Caco-2 (cell line): ENCODE data around the gene SPSB3. TPM values are rescaled to one million over a fixed set of nuclear protein-coding genes. Genes with fewer than 3 reads are reported as not detected.

Source experiments
- BruUV-seq: library from RNA; stranded (reverse); fragments of 400-500 nt; replicated peaks from 2 replicates; lab custom pipeline; 2021; lab: Mats Ljungman, UMichigan
- CTCF ChIA-PET: fragments of 300-600 bp; sonication (Branson Sonifier 250); formaldehyde crosslinking; loops from one replicate; lab custom pipeline; 2022; ENCODE audit warnings: antibody characterized with exemption; lab: Charles Lee
- POLR2A ChIA-PET: fragments of 300-600 bp; sonication (Branson Sonifier 250); formaldehyde crosslinking; loops from one replicate; lab custom pipeline; 2022; ENCODE audit warnings: antibody characterized with exemption; lab: Charles Lee
- DNase-seq, 2 experiments: peaks; one replicate each; pipeline versions ENCODE4 v3.0.0 to v3.0.0-alpha.2; 2020 to 2022
- H3K27me3 ChIP-seq: replicated peaks from 2 replicates; pipeline ENCODE4 v1.6.0; 2011; ENCODE audit warnings: low read length; ENCODE audit not compliant: control insufficient read depth, insufficient read depth
- H3K36me3 ChIP-seq: 2 replicates; pipeline ENCODE4 v1.5.1; 2011; ENCODE audit warnings: low read length; ENCODE audit not compliant: control insufficient read depth, insufficient read depth
- H3K4me1 ChIP-seq: fragments of 250-450 bp; sonication (Bioruptor Pico); 2 replicates; pipeline ENCODE4 v1.5.1; 2020; ENCODE audit warnings: mild to moderate bottlenecking
- H3K4me3 ChIP-seq: 2 replicates; pipeline ENCODE4 v1.5.1; 2011; ENCODE audit warnings: low read depth, mild to moderate bottlenecking, control low read depth, low read length
- H3K9me3 ChIP-seq: fragments of 250-450 bp; sonication (Bioruptor Pico); 2 replicates; pipeline ENCODE4 v1.5.1; 2020; ENCODE audit warnings: mild to moderate bottlenecking, moderate library complexity
- H3K27ac Mint-ChIP-seq: one replicate; pipeline ENCODE4 v1.8.0; 2022; ENCODE audit warnings: mixed read lengths; ENCODE audit not compliant: unreplicated experiment
- H3K27me3 Mint-ChIP-seq: one replicate; pipeline ENCODE4 v1.8.0; 2022; ENCODE audit warnings: mixed read lengths; ENCODE audit not compliant: insufficient read depth, unreplicated experiment
- H3K36me3 Mint-ChIP-seq: one replicate; pipeline ENCODE4 v1.8.0; 2022; ENCODE audit warnings: mild to moderate bottlenecking, mixed read lengths; ENCODE audit not compliant: insufficient read depth, unreplicated experiment
- H3K4me1 Mint-ChIP-seq: one replicate; pipeline ENCODE4 v1.8.0; 2022; ENCODE audit warnings: low read depth, mixed read lengths; ENCODE audit not compliant: unreplicated experiment
- H3K4me3 Mint-ChIP-seq: one replicate; pipeline ENCODE4 v1.8.0; 2022; ENCODE audit warnings: mild to moderate bottlenecking, moderate library complexity, mixed read lengths; ENCODE audit not compliant: unreplicated experiment
- H3K9me3 Mint-ChIP-seq: one replicate; pipeline ENCODE4 v1.8.0; 2022; ENCODE audit warnings: mixed read lengths; ENCODE audit not compliant: unreplicated experiment
- intact Hi-C: fragments of 100-400 bp; cut with micrococcal nuclease; formaldehyde crosslinking; loops from one replicate; pipeline ENCODE4 v1.10.0; 2022; ENCODE audit not compliant: unreplicated experiment
- total RNA-seq: library from RNA; stranded (reverse); gene quantifications from 2 replicates; pipeline ENCODE4 v1.2.3, GENCODE V29; 2022
- TF ChIP-seq, protein P1 (sequence below), 2 experiments: fragments of 200-600 bp in 1 of 2; IDR thresholded peaks; 1 replicate in 1 of 2; 2 replicates in 1 of 2; pipeline versions ENCODE4 v1.5.1 to v1.8.0; 2011 to 2022; ENCODE audit warnings: antibody characterized with exemption in 1 of 2, control low read depth in 1 of 2, inconsistent platforms in 1 of 2, low read depth in 1 of 2, low read length in 1 of 2, mild to moderate bottlenecking in 1 of 2, moderate library complexity in 1 of 2; ENCODE audit not compliant: insufficient read depth in 1 of 2, severe bottlenecking in 1 of 2, unreplicated experiment in 1 of 2

SPSB3 gene
- total RNA-seq, 1 experiment from 2014 or later, result 28.0 TPM

DNA sequence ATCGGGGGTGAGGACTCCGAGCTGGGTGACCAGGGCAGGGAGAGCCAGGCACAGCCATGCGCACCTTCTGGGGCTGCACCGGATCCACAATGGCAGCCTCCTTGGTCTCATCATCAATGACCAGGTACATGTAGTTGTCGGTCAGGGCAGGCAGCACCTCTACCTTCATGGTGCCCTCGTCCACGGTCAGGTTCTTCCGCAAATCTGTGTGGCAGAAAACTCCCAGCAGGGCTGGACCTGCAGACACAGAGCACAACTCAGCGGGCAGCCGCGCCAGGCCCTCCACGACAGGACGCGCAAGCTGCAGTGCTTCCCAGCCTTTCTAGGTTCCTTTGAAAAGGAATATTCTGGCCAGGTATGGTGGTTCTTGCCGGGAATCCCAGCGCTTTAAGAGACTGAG lies 40.4 kb upstream of the SPSB3 start:
- Mint-ChIP-seq H3K4me3 (no peak overlapping the region), H3K9me3 (no peaks in the 10 kb centered on the region), H3K27ac (no peak overlapping the region), H3K36me3 (peaks cover 14% of the 10 kb centered on the region), H3K4me1 (no peaks in the 10 kb centered on the region), H3K27me3 (no peaks in the 10 kb centered on the region)
- Histone ChIP-seq H3K36me3 (peaks cover 1% of the 10 kb centered on the region; the same call in 1 of the 2 replicates), H3K27me3 (no peaks in the 10 kb centered on the region), H3K9me3 (no peaks in the 10 kb centered on the region), H3K4me1 (no peaks in the 10 kb centered on the region), H3K4me3 (no peak overlapping the region)
- ChIA-PET CTCF (no interaction called here), POLR2A (no interaction called here)
- intact Hi-C loops, result loop anchor here (5.0 kb wide), 1 partner anchor 40 kb away; the partner anchor contains the start of genes NUBP2 and SPSB3
- TF ChIP-seq, protein P1, sequence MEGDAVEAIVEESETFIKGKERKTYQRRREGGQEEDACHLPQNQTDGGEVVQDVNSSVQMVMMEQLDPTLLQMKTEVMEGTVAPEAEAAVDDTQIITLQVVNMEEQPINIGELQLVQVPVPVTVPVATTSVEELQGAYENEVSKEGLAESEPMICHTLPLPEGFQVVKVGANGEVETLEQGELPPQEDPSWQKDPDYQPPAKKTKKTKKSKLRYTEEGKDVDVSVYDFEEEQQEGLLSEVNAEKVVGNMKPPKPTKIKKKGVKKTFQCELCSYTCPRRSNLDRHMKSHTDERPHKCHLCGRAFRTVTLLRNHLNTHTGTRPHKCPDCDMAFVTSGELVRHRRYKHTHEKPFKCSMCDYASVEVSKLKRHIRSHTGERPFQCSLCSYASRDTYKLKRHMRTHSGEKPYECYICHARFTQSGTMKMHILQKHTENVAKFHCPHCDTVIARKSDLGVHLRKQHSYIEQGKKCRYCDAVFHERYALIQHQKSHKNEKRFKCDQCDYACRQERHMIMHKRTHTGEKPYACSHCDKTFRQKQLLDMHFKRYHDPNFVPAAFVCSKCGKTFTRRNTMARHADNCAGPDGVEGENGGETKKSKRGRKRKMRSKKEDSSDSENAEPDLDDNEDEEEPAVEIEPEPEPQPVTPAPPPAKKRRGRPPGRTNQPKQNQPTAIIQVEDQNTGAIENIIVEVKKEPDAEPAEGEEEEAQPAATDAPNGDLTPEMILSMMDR (IDR thresholded peaks at IDR 0.05; ENCODE audit: insufficient read depth in 1 of 2, low read depth in 1 of 2, low read length in 1 of 2, severe bottlenecking in 1 of 2, unreplicated experiment in 1 of 2), result no peak
- peak in 1 of 2 experiments; percentile 16 for DNase-seq
- BruUV-seq, result no TSS peak

DNA sequence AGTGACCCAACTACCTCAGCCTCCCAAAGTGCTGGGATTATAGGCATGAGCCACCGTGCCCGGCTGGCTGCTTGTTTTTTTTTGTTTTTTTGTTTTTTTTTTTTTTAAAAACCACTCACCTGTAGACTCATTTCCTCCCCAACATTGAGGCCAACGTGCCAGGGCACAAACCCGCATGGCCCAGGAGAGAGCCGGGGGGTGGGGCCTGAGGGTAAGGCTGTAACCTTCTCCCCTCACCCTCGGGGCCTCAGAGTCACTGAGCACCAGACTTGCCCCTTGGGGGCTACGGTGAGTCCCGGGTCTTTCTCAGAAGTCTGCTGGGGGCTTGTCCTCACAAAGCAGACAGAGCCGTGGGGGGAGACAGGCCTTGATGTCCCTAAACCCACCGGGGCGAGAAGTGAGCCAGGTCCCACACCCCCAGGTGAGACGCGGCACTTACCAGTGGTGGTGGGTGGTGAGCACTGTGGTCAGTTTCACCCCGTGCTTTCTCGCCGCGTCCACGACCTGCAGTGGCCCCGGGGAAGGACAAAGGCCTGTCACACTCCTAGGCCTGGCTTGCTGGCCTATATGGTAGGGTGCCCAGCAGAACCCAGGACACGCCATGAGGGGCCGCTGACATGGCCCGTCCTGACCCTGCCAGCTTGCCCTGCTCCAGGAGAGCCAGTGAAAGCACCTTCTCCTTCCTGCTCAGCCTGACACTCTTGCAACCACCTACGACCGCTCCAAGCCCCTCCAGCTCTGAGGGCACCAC lies 39.7 kb upstream of the SPSB3 start:
- no peaks in the 10 kb centered on the region for H3K4me1 ChIP-seq
- CTCF ChIA-PET, result no interaction called here
- H3K4me3 Mint-ChIP-seq, result no peak overlapping the region
- intact Hi-C loops, result loop anchor here (5.0 kb wide), 1 partner anchor 40 kb away; the partner anchor contains the start of genes NUBP2 and SPSB3
- no peaks in the 10 kb centered on the region for H3K9me3 Mint-ChIP-seq
- H3K36me3 Mint-ChIP-seq, result peaks cover 17% of the 10 kb centered on the region
- H3K27me3 Mint-ChIP-seq, result no peaks in the 10 kb centered on the region
- no peaks in the 10 kb centered on the region for H3K9me3 ChIP-seq
- DNase-seq, result peak in 1 of 2 experiments; percentile 14
- H3K4me1 Mint-ChIP-seq, result no peaks in the 10 kb centered on the region
- POLR2A ChIA-PET, result no interaction called here
- TF ChIP-seq, protein P1 (IDR thresholded peaks at IDR 0.05; ENCODE audit: insufficient read depth in 1 of 2, low read depth in 1 of 2, low read length in 1 of 2, severe bottlenecking in 1 of 2, unreplicated experiment in 1 of 2), result no peak
- no TSS peak for BruUV-seq
- H3K27ac Mint-ChIP-seq, result no peak overlapping the region
- no peaks in the 10 kb centered on the region for H3K27me3 ChIP-seq
- H3K4me3 ChIP-seq, result no peak overlapping the region
- H3K36me3 ChIP-seq, result peaks cover 1% of the 10 kb centered on the region; the same call in 1 of the 2 replicates

DNA sequence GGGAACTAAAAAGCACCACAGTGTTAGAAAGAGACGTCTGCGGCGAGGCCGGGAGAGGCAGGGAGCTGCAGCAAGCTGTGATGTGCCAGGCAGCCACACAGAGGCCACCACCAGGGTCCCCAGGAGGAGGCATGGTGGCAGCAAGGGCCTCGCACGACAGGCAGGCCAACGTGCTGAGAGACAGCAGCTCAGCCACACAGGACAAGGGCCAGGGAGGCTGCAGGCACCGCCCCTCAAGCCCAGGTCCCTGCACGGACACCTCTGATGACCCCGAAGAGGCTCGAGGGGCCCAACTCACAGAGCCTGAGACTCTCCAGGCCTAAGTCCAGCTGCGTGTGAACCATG lies 38.5 kb upstream of the SPSB3 start:
- no peaks in the 10 kb centered on the region for H3K4me1 ChIP-seq
- CTCF ChIA-PET, result no interaction called here
- no peaks in the 10 kb centered on the region for H3K9me3 Mint-ChIP-seq
- no peaks in the 10 kb centered on the region for H3K27me3 ChIP-seq
- no peak overlapping the region for H3K27ac Mint-ChIP-seq
- POLR2A ChIA-PET, result no interaction called here
- no peaks in the 10 kb centered on the region for H3K4me1 Mint-ChIP-seq
- H3K36me3 Mint-ChIP-seq, result peaks cover 12% of the 10 kb centered on the region
- H3K4me3 ChIP-seq, result no peak overlapping the region
- no peak overlapping the region for H3K4me3 Mint-ChIP-seq
- intact Hi-C loops, result loop anchor here (5.0 kb wide), 1 partner anchor 39 kb away; the partner anchor contains the start of genes NUBP2 and SPSB3
- peaks cover 1% of the 10 kb centered on the region; the same call in 1 of the 2 replicates for H3K36me3 ChIP-seq
- no peaks in the 10 kb centered on the region for H3K27me3 Mint-ChIP-seq
- TF ChIP-seq, protein P1 (IDR thresholded peaks at IDR 0.05; ENCODE audit: insufficient read depth in 1 of 2, low read depth in 1 of 2, low read length in 1 of 2, severe bottlenecking in 1 of 2, unreplicated experiment in 1 of 2), result no peak
- BruUV-seq, result no TSS peak
- no peak for DNase-seq
- H3K9me3 ChIP-seq, result no peaks in the 10 kb centered on the region
